ENCODE results near the gene CISD3. TPM values are rescaled to one million over a fixed set of nuclear protein-coding genes. Genes with fewer than 3 reads are reported as not detected.

CISD3 gene
- total RNA-seq, 5 donors from 2014 or later (not counting 1 experiment from before 2014, with no cell fraction given) = 10.7 to 21.5 (median 17.7) TPM

DNA sequence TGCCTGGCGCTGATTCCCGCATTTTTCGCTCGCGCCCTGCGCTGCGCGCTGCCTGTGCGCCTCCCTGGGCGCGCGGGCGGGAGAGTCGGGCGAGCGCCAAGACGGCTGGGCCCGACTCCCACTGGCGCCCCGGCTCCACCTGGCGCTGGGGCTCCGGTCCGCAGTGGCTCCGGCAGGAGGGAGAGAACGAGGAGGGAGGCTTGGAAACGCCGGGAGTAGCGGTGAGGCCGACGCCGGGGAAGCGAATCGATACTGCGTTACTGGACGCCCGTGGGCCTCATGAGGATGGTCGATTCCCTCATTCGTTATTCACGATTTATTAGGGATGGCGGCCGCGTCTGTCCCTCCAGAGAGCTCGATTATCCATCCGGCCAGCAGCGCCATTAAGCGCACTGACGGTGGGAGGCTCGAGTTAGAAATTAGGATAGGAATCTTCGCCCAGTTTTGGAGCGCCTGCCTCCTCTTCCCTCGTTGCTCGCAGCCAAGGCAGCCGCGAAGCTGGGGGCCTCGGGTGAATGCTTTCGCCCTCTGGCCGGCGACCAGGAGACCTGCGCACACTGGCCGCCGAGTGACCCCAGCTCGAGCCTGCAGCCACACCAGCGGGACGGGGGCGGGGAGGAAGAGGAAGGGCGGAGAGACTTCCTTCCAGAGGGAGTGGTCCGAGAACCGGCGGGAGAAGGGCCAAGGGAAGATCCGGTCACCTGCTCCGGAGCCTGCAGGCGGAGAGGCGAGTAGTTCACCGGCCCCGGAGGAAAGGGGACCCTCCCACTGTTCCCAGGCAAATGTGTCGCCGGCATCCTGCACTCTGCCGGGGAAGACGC, 19.3 kb downstream of the CISD3 start:
- peaks cover 4 to 61% of the 10 kb centered on the region in 2 experiments for H3K27me3 ChIP-seq (replicated peaks in 1 of 2; ENCODE audit: control insufficient read depth in 2 of 2, extremely low read depth in 1 of 2, insufficient read depth in 2 of 2, low read length in 1 of 2)
- no peak overlapping the region for H3K27ac ChIP-seq (ENCODE audit: low read length)
- ChIA-PET CTCF (interaction anchor here in 1 of 2 donors (0.5 kb wide), 1 partner anchor 12 kb away, joined by 5 read pairs; no protein-coding TSS in a partner anchor), POLR2A (no interaction called here)
- H3K36me3 ChIP-seq (ENCODE audit: control insufficient read depth in 2 of 2, extremely low read depth in 1 of 2, insufficient read depth in 1 of 2, low read length in 1 of 2) = peaks cover 0 to 5% of the 10 kb centered on the region in 2 donors
- WGBS (ENCODE audit: insufficient coverage) = 2% methylated on average over 74 of the region's 79 CpGs
- peaks cover 8% of the 10 kb centered on the region for H3K36me3 Mint-ChIP-seq
- no peaks in the 10 kb centered on the region for H3K9me3 ChIP-seq
- DNase-seq (peak in 1 of 35 experiments; percentile 27), ATAC-seq (replicated peaks in 1 of 4) (no peak)
- peak overlapping the region; percentile 38 to 72 for H3K4me3 ChIP-seq (ENCODE audit: control insufficient read depth in 1 of 2, extremely low read depth in 1 of 2, low read length in 1 of 2)
- H3K27ac Mint-ChIP-seq = no peak overlapping the region
- H3K4me1 Mint-ChIP-seq = peaks cover 57 to 60% (median 60%) of the 10 kb centered on the region in 3 donors
- H3K4me1 ChIP-seq (ENCODE audit: control insufficient read depth in 1 of 2, extremely low read depth in 1 of 2, insufficient read depth in 2 of 2, low read length in 2 of 2) = peaks cover 36 to 79% of the 10 kb centered on the region in 2 experiments
- peak overlapping the region; percentile 60 to 88 (median 68) for H3K4me3 Mint-ChIP-seq
- no peaks in the 10 kb centered on the region for H3K9me3 Mint-ChIP-seq
- H3K27me3 Mint-ChIP-seq = peaks cover 21 to 52% of the 10 kb centered on the region in 2 donors

DNA sequence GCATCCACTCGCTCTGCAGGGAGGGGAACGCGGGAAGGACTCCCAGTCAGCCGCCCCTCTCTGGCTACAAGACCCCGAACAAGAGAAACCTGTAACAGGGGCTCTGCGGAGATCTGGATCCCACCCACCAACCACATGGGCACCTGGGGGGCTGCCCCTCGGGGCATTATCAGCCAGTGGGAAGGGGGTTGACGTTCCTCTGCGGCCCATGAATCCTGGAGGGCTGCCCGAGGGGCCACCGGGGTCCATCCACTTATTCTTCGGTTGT, 19.8 kb downstream of the CISD3 start:
- no peaks in the 10 kb centered on the region for H3K9me3 ChIP-seq
- Mint-ChIP-seq H3K36me3 (peaks cover 11% of the 10 kb centered on the region), H3K4me1 (peaks cover 61 to 63% (median 63%) of the 10 kb centered on the region in 3 donors), H3K9me3 (no peaks in the 10 kb centered on the region), H3K4me3 (peak overlapping the region; percentile 60 to 88 (median 68)), H3K27me3 (peaks cover 21 to 46% of the 10 kb centered on the region in 2 donors), H3K27ac (no peak overlapping the region)
- peaks cover 36 to 84% of the 10 kb centered on the region in 2 experiments for H3K4me1 ChIP-seq (ENCODE audit: control insufficient read depth in 1 of 2, extremely low read depth in 1 of 2, insufficient read depth in 2 of 2, low read length in 2 of 2)
- H3K36me3 ChIP-seq (ENCODE audit: control insufficient read depth in 2 of 2, extremely low read depth in 1 of 2, insufficient read depth in 1 of 2, low read length in 1 of 2) = peaks cover 0 to 10% of the 10 kb centered on the region in 2 donors
- ChIA-PET CTCF (interaction anchor here in 1 of 2 donors (1.3 kb wide), 1 partner anchor 15 kb away, joined by 5 read pairs; no protein-coding TSS in a partner anchor), POLR2A (no interaction called here)
- no peak for ATAC-seq (replicated peaks in 1 of 4)
- peaks cover 4 to 57% of the 10 kb centered on the region in 2 experiments for H3K27me3 ChIP-seq (replicated peaks in 1 of 2; ENCODE audit: control insufficient read depth in 2 of 2, extremely low read depth in 1 of 2, insufficient read depth in 2 of 2, low read length in 1 of 2)
- H3K27ac ChIP-seq (ENCODE audit: low read length) = no peak overlapping the region
- DNase-seq = no peak
- 4% methylated on average over 6 of the region's 12 CpGs for WGBS (ENCODE audit: insufficient coverage)
- H3K4me3 ChIP-seq (ENCODE audit: control insufficient read depth in 1 of 2, extremely low read depth in 1 of 2, low read length in 1 of 2) = peak overlapping the region; percentile 38 to 72

DNA sequence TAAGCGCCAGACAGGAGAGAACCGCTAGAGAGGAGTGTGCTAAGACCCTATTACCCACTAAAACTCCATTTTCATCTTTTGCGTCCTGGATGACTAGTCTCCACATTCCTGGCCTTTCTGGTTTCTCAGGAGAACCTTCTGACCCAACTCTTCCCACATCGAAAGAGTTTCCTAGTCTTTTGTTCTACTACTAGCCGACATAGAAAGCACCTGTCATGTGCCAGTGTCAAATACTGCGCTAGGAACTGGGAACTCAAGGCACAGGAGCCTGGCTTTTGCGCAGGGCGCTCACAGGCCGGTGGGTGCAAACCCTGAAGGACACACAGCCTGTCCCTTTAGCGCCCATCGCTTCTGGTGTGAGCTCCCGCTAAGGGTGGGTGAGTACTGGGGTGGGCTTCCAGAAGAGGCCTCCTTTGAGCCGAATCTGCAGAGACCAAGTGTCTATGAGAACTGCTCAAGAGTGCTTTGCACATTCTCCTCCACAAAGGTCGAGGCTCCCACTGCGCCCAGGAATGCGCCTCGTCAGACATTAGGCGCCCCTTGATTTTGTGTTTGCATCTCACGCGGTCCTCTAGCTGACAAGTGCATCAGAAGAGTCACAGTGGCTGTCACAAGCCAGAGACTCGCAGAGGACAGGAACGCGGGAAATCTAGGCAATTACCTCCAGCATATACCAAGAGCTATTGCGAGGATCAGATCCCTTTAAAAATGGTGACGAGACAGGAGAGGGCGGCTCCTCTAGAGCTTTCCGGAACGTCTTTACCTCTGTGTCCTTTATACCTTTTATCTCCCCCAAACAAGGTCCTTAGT, 20.4 kb downstream of the CISD3 start:
- Histone ChIP-seq H3K27me3 (replicated peaks in 1 of 2; ENCODE audit: control insufficient read depth in 2 of 2, extremely low read depth in 1 of 2, insufficient read depth in 2 of 2, low read length in 1 of 2) (peaks cover 4 to 53% of the 10 kb centered on the region in 2 experiments), H3K36me3 (ENCODE audit: control insufficient read depth in 2 of 2, extremely low read depth in 1 of 2, insufficient read depth in 1 of 2, low read length in 1 of 2) (peaks cover 0 to 13% of the 10 kb centered on the region in 2 donors), H3K27ac (ENCODE audit: low read length) (no peak overlapping the region), H3K9me3 (no peaks in the 10 kb centered on the region), H3K4me1 (ENCODE audit: control insufficient read depth in 1 of 2, extremely low read depth in 1 of 2, insufficient read depth in 2 of 2, low read length in 2 of 2) (peaks cover 36 to 86% of the 10 kb centered on the region in 2 experiments), H3K4me3 (ENCODE audit: control insufficient read depth in 1 of 2, extremely low read depth in 1 of 2, low read length in 1 of 2) (peak overlapping the region; percentile 95 to 96)
- Mint-ChIP-seq H3K4me1 (peaks cover 61 to 65% (median 63%) of the 10 kb centered on the region in 3 donors), H3K4me3 (peak overlapping the region; percentile 88 to 99 (median 99)), H3K27me3 (peaks cover 21 to 43% of the 10 kb centered on the region in 2 donors), H3K27ac (peak overlapping the region in 1 of 2 donors; percentile 97), H3K36me3 (peaks cover 11% of the 10 kb centered on the region), H3K9me3 (no peaks in the 10 kb centered on the region)
- ChIA-PET POLR2A (no interaction called here), CTCF (interaction anchor here in 1 of 2 donors (1.3 kb wide), 1 partner anchor 15 kb away, joined by 5 read pairs; no protein-coding TSS in a partner anchor)
- 22% methylated on average over 13 of the region's 28 CpGs for WGBS (ENCODE audit: insufficient coverage)
- DNase-seq (peak in 1 of 35 experiments; percentile 41), ATAC-seq (replicated peaks in 1 of 4) (no peak)

DNA sequence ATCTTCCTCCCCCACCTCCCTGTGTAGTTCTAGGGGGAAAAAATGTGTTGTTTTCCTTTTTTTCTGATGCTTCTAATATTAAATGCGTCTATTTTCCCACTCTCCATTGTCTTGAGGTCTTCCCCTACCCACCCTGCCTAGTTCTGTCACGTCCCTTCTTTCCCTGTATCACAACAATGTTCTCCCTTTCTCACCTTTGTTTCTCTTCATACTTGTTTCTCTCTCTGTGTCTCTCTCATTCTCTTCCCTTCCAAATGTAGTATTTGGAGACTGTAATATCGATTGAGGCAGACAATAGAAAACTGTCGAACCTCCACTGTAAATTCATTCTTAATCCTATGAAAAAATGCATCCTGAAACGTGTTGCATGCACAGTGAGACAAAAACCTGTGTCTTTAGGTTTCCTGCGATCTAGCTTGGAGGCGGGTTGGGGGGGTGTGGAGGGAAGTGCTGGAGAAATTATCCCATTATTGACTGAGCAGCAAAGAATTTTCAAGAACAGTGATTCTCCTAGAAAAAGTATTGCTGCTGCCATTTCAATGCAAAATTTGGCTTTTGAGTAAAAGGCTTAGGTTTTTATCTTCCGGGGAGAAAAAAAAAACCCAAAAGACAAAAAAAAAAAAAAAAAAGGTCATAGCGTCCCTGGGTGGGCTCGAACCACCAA, 21.1 kb downstream of the CISD3 start:
- POLR2A ChIA-PET = interaction anchor here in 1 of 2 donors (1.0 kb wide), 1 partner anchor 9 kb away, joined by 4 read pairs; no protein-coding TSS in a partner anchor
- CTCF ChIA-PET = interaction anchor here in 1 of 2 donors (1.3 kb wide), 1 partner anchor 16 kb away, joined by 5 read pairs; no protein-coding TSS in a partner anchor
- 0% methylated on average over 1 of the region's 10 CpGs for WGBS (ENCODE audit: insufficient coverage)
- Histone ChIP-seq H3K27me3 (replicated peaks in 1 of 2; ENCODE audit: control insufficient read depth in 2 of 2, extremely low read depth in 1 of 2, insufficient read depth in 2 of 2, low read length in 1 of 2) (peaks cover 4 to 45% of the 10 kb centered on the region in 2 experiments), H3K4me1 (ENCODE audit: control insufficient read depth in 1 of 2, extremely low read depth in 1 of 2, insufficient read depth in 2 of 2, low read length in 2 of 2) (peaks cover 31 to 85% of the 10 kb centered on the region in 2 experiments), H3K4me3 (ENCODE audit: control insufficient read depth in 1 of 2, extremely low read depth in 1 of 2, low read length in 1 of 2) (peak overlapping the region; percentile 95 to 96), H3K9me3 (no peaks in the 10 kb centered on the region), H3K27ac (ENCODE audit: low read length) (peak overlapping the region; percentile 78), H3K36me3 (ENCODE audit: control insufficient read depth in 2 of 2, extremely low read depth in 1 of 2, insufficient read depth in 1 of 2, low read length in 1 of 2) (peaks cover 4 to 20% of the 10 kb centered on the region in 2 donors)
- Mint-ChIP-seq H3K4me3 (peak overlapping the region; percentile 88 to 99 (median 99)), H3K4me1 (peaks cover 57 to 66% (median 63%) of the 10 kb centered on the region in 3 donors), H3K36me3 (peaks cover 15% of the 10 kb centered on the region), H3K27ac (peak overlapping the region; percentile 97), H3K27me3 (peaks cover 16 to 39% of the 10 kb centered on the region in 2 donors), H3K9me3 (no peaks in the 10 kb centered on the region)
- DNase-seq (no peak), ATAC-seq (replicated peaks in 1 of 4) (no peak)

DNA sequence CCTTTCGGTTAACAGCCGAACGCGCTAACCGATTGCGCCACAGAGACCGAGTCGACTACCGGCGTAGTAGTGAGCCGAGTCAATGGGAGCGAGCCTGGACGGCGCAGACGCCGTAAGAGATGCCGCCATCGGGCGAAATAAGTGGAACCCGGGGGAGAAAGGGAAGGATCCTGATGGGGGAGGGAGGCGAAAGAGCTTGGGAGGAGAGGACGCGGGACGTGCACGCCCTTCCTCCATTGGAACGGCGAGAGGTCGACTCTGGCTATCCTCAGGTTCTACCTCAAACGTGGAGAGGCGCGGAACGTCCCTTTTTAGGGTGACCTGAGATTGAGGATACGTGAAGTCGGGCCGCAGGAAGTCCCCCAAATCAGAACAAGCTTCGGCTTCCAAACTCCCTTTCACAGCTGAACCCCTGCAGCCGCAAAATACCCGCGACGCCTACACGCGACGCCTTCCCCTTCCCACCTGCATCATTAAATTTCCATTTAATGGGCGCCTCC, 21.7 kb downstream of the CISD3 start:
- Histone ChIP-seq H3K27me3 (replicated peaks in 1 of 2; ENCODE audit: control insufficient read depth in 2 of 2, extremely low read depth in 1 of 2, insufficient read depth in 2 of 2, low read length in 1 of 2) (peaks cover 4 to 40% of the 10 kb centered on the region in 2 experiments), H3K36me3 (ENCODE audit: control insufficient read depth in 2 of 2, extremely low read depth in 1 of 2, insufficient read depth in 1 of 2, low read length in 1 of 2) (peaks cover 6 to 26% of the 10 kb centered on the region in 2 donors), H3K27ac (ENCODE audit: low read length) (peak overlapping the region; percentile 78), H3K9me3 (no peaks in the 10 kb centered on the region), H3K4me1 (ENCODE audit: control insufficient read depth in 1 of 2, extremely low read depth in 1 of 2, insufficient read depth in 2 of 2, low read length in 2 of 2) (peaks cover 29 to 79% of the 10 kb centered on the region in 2 experiments), H3K4me3 (ENCODE audit: control insufficient read depth in 1 of 2, extremely low read depth in 1 of 2, low read length in 1 of 2) (peak overlapping the region; percentile 95 to 96)
- ChIA-PET POLR2A (interaction anchor here in 1 of 2 donors (1.0 kb wide), 1 partner anchor 9 kb away, joined by 4 read pairs; no protein-coding TSS in a partner anchor), CTCF (interaction anchor here in 1 of 2 donors (0.6 to 1.1 kb wide), 6 partner anchors 17 to 401 kb away, joined by 3 to 8 read pairs (median 3); partner anchors contain the start of gene EPOP)
- H3K4me3 Mint-ChIP-seq = peak overlapping the region; percentile 88 to 99 (median 99)
- peaks cover 18% of the 10 kb centered on the region for H3K36me3 Mint-ChIP-seq
- ATAC-seq (replicated peaks in 1 of 4) = peak; percentile 35 to 56 (median 37)
- DNase-seq = peak; percentile 66 to 90 (median 83)
- no peaks in the 10 kb centered on the region for H3K9me3 Mint-ChIP-seq
- H3K27ac Mint-ChIP-seq = peak overlapping the region; percentile 97
- peaks cover 10 to 33% of the 10 kb centered on the region in 2 donors for H3K27me3 Mint-ChIP-seq
- WGBS (ENCODE audit: insufficient coverage) = under 1% methylated on average over 43 of the region's 44 CpGs
- peaks cover 51 to 61% (median 58%) of the 10 kb centered on the region in 3 donors for H3K4me1 Mint-ChIP-seq

Measured in T-cell (primary cell).